Uterus (tissue), 4 donors: ENCODE measurements around the gene RASL10A. TPM values are rescaled to one million over a fixed set of nuclear protein-coding genes. Genes with fewer than 3 reads are reported as not detected.

Experiments used
- DNase-seq, 2 donors: peaks; one replicate each; pipeline ENCODE4 v3.0.0-alpha.2; 2019 to 2020
- H3K27ac ChIP-seq, 2 donors: fragments of 200-600 bp; sonication (generic); 1 replicate in 1 of 2; 2 replicates in 1 of 2; pipeline ENCODE4 v1.5.1; 2016 to 2018
- H3K27me3 ChIP-seq, 2 donors: fragments of 200-600 bp; sonication (generic); one replicate each; pipeline ENCODE4 v1.5.1; 2018 to 2019; ENCODE audit warnings: control low read depth in 1 of 2
- H3K36me3 ChIP-seq, 2 donors: fragments of 200-600 bp; sonication (generic); one replicate each; pipeline ENCODE4 v1.5.1; 2019; ENCODE audit warnings: control low read depth in 1 of 2
- H3K4me1 ChIP-seq, 2 donors: fragments of 200-600 bp; sonication (generic); one replicate each; pipeline ENCODE4 v1.5.1; 2018 to 2019; ENCODE audit warnings: control low read depth in 1 of 2
- H3K4me3 ChIP-seq, 2 donors: fragments of 200-600 bp; sonication (generic); 1 replicate in 1 of 2; 2 replicates in 1 of 2; pipeline ENCODE4 v1.5.1; 2018 to 2019; ENCODE audit warnings: mild to moderate bottlenecking in 1 of 2
- H3K9me3 ChIP-seq, 2 donors: fragments of 200-600 bp; sonication (generic); one replicate each; pipeline ENCODE4 v1.5.1; 2019; ENCODE audit warnings: control low read depth in 1 of 2
- POLR2A ChIP-seq, 2 donors: fragments of 450-650 bp; IDR thresholded peaks; one replicate each; pipeline ENCODE4 v1.6.1; 2016; ENCODE audit warnings: antibody characterized with exemption in 2 of 2, mild to moderate bottlenecking in 1 of 2, moderate library complexity in 1 of 2
- intact Hi-C: fragments of 100-400 bp; cut with DNase I; formaldehyde crosslinking; loops from one replicate; pipeline ENCODE4 v1.15.1; 2023; ENCODE audit warnings: low total_unique reads
- total RNA-seq, 4 donors: library from RNA; depleted of rRNA in 3 of 4; stranded (reverse); fragments of >200 nt in 3 of 4; gene quantifications; one replicate each; pipeline versions ENCODE4 v1.1.0 to v1.2.4, GENCODE V29; 2014 to 2023
- TF ChIP-seq, protein P1 (sequence below), 4 experiments: fragments of 200-600 bp in 2 of 4; fragments of 450-650 bp in 2 of 4; sonication (generic) in 2 of 4; IDR thresholded peaks; one replicate each; pipeline ENCODE4 v1.5.1; 2016 to 2019; ENCODE audit warnings: antibody characterized with exemption in 4 of 4, mild to moderate bottlenecking in 2 of 4, moderate library complexity in 1 of 4
- donor health status: DM: yes; HTN: yes; CAD: no.

Gene RASL10A
- total RNA-seq, 4 donors from 2014 or later = 0.35 to 3.2 (median 0.79) TPM; not detected in 1

DNA sequence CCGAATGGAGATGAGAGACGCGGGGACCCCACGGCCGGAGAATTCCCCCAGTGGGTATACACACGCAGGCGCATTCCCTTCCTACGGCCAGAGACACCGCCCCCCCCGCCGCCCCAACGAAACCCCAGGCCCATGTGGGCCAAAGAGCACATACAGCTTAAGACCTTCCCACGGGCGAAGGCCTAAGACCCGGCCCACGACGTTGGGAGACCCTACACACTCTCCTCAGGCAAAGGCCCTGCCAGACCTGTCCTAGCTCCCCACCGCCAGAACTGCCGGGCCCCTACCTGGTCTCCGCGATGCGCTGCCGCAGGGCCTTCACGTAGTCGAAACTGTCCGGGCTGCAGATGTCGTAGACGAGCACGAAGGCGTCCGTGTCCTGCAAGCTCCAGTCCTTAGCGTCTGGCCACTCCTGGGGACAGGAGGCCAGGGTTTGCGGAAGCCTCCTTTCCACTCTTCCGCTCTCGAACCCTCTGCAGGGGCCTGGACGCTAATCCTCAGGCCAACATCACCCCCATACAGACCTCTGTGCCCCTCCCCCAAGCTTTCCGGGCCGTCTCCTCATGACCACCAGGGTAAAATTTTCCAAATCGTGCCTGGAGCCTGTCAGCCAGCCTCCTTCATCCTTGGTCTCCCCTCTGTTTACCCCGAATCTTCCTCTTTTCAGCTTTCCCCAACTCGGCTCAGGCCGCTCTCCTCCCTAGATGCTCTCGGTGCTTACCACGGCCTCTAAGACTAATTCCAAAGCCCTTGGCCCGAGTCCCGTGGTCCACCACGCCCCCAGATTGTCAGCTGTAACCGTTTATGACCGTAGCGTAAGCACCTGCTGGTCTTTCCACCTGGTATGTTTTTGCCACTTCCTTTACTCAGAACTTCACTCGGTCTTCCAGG, 1.7 kb downstream of the RASL10A start:
- Histone ChIP-seq H3K4me1 (peaks cover 7 to 41% of the 10 kb centered on the region in 2 donors), H3K4me3 (no peak overlapping the region), H3K27me3 (peaks cover 17 to 21% of the 10 kb centered on the region in 2 donors), H3K36me3 (no peaks in the 10 kb centered on the region), H3K27ac (no peak overlapping the region), H3K9me3 (no peaks in the 10 kb centered on the region)
- TF ChIP-seq, protein P1, sequence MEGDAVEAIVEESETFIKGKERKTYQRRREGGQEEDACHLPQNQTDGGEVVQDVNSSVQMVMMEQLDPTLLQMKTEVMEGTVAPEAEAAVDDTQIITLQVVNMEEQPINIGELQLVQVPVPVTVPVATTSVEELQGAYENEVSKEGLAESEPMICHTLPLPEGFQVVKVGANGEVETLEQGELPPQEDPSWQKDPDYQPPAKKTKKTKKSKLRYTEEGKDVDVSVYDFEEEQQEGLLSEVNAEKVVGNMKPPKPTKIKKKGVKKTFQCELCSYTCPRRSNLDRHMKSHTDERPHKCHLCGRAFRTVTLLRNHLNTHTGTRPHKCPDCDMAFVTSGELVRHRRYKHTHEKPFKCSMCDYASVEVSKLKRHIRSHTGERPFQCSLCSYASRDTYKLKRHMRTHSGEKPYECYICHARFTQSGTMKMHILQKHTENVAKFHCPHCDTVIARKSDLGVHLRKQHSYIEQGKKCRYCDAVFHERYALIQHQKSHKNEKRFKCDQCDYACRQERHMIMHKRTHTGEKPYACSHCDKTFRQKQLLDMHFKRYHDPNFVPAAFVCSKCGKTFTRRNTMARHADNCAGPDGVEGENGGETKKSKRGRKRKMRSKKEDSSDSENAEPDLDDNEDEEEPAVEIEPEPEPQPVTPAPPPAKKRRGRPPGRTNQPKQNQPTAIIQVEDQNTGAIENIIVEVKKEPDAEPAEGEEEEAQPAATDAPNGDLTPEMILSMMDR (IDR thresholded peaks at IDR 0.05) = no peak
- TF ChIP-seq POLR2A (IDR thresholded peaks at IDR 0.05) = no peak
- DNase-seq = no peak
- intact Hi-C loops = no loop called here

DNA sequence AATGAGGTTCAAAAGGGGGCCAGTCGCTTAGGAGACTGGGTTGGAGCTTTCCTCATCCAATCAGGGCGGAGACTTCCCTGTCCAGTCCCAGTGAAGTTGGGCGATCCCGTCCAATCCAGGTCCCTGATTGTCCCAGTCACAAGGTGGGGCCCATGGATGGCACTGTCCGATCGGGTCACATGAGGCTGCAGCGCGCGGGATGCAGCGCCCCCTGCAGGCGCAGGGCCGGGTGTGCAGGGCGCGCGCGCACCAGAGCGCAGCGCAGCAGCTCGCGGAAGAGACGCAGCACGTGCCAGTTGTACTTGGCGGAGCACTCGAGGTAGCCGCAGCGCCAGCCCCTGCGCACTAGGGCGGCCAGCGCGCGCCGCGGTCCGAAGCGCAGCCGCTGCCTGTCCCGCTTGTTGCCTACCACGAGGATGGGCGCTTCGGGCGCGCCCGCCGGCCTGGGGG, 2.3 kb downstream of the RASL10A start:
- H3K9me3 ChIP-seq = no peaks in the 10 kb centered on the region
- no peaks in the 10 kb centered on the region for H3K36me3 ChIP-seq
- H3K4me3 ChIP-seq = no peak overlapping the region
- no peak for TF ChIP-seq POLR2A (IDR thresholded peaks at IDR 0.05)
- TF ChIP-seq, protein P1 (IDR thresholded peaks at IDR 0.05) = peak in 3 of 4 experiments; percentile 42 to 48 (median 42)
- H3K27me3 ChIP-seq = peaks cover 17 to 21% of the 10 kb centered on the region in 2 donors
- intact Hi-C loops = no loop called here
- peaks cover 7 to 47% of the 10 kb centered on the region in 2 donors for H3K4me1 ChIP-seq
- DNase-seq = peak in 1 of 2 donors; percentile 35
- no peak overlapping the region for H3K27ac ChIP-seq

DNA sequence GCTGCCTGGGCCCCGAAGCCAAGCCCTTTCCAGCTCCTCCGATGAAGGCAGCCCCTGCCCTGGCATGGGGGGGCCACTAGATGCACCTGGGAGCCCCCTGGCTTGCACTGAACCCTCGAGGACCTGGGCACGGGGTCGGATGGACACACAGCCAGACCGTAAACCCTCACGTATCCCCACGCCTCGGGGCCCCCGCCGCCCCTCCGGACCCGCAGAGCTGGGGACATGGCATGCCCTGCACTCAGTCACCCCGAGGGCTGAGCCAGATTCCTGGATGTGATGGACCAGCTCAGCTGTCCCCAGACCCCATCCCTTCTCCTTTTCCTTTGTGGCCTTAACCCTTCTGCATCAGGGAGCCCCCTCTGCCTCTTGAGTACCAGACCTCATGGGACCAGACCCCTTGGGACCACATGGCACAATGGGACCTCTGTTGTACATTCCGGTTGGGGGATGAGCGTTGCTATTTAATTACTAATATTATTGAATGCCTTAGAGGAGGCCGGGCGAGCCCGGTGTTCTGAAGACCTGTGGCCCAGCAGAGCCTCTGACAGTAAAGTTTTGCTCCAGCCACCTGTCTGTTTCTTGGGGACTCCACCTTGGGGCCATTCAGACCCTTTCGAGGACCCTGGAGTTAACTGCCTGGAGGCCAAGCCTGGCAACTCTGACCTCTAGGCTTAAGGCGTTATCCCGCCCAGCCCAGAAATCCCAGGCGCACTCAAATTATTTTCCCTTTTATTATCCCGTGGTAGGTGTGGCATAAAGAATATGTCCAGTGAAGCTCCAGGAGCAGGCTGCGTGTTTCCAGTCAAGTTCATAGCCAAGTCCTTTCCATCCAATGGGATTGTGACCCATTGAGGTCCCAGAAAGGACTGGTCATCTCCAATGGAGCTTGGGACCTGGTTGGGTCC, 3.0 kb downstream of the RASL10A start:
- Histone ChIP-seq H3K36me3 (no peaks in the 10 kb centered on the region), H3K4me1 (peaks cover 7 to 54% of the 10 kb centered on the region in 2 donors), H3K4me3 (no peak overlapping the region), H3K9me3 (no peaks in the 10 kb centered on the region), H3K27ac (no peak overlapping the region), H3K27me3 (peaks cover 17 to 21% of the 10 kb centered on the region in 2 donors)
- TF ChIP-seq, protein P1 (IDR thresholded peaks at IDR 0.05) = no peak
- TF ChIP-seq POLR2A (IDR thresholded peaks at IDR 0.05) = no peak
- DNase-seq = no peak
- intact Hi-C loops = no loop called here

DNA sequence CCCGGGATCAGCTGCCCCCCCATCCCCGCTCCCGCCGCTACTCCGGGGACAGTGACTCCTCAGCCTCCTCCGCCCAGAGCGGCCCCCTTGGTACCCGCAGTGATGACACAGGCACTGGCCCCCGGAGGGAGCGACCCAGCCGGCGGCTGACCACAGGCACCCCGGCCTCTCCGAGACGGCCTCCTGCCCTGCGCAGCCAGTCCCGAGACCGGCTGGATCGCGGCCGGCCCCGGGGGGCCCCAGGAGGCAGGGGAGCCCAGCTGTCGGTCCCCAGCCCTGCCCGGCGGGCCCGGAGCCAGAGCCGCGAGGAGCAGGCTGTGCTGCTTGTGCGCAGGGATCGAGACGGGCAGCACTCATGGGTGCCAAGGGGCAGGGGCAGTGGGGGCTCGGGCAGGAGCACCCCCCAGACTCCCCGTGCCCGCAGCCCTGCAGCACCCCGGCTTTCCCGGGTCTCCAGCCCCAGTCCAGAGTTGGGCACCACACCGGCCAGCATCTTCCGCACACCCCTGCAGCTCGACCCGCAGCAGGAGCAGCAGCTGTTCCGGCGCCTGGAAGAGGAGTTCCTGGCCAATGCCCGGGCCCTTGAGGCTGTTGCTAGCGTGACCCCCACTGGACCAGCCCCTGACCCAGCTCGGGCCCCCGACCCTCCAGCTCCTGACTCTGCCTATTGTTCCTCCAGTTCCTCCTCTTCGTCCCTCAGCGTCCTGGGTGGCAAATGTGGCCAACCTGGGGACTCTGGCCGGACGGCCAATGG, 3.9 kb downstream of the RASL10A start:
- TF ChIP-seq, protein P1 (IDR thresholded peaks at IDR 0.05) = no peak
- TF ChIP-seq POLR2A (IDR thresholded peaks at IDR 0.05) = no peak
- peaks cover 7 to 54% of the 10 kb centered on the region in 2 donors for H3K4me1 ChIP-seq
- no peaks in the 10 kb centered on the region for H3K36me3 ChIP-seq
- intact Hi-C loops = no loop called here
- DNase-seq = peak in 1 of 2 donors; percentile 43
- peaks cover 17 to 21% of the 10 kb centered on the region in 2 donors for H3K27me3 ChIP-seq
- H3K9me3 ChIP-seq = no peaks in the 10 kb centered on the region
- H3K4me3 ChIP-seq = peak overlapping the region in 1 of 2 donors; percentile 13
- peak overlapping the region; percentile 57 to 66 for H3K27ac ChIP-seq
